Iris pigment epithelial cell (primary cell): Measurements from ENCODE around the gene DEDD.
A peak's percentile ranks its signal among the peaks of the same experiment; 100 is the strongest.

Source experiments
- DNase-seq: peaks from one replicate; pipeline ENCODE4 v3.0.0-alpha.2; 2011; ENCODE audit warnings: low read depth

DEDD gene

DNA sequence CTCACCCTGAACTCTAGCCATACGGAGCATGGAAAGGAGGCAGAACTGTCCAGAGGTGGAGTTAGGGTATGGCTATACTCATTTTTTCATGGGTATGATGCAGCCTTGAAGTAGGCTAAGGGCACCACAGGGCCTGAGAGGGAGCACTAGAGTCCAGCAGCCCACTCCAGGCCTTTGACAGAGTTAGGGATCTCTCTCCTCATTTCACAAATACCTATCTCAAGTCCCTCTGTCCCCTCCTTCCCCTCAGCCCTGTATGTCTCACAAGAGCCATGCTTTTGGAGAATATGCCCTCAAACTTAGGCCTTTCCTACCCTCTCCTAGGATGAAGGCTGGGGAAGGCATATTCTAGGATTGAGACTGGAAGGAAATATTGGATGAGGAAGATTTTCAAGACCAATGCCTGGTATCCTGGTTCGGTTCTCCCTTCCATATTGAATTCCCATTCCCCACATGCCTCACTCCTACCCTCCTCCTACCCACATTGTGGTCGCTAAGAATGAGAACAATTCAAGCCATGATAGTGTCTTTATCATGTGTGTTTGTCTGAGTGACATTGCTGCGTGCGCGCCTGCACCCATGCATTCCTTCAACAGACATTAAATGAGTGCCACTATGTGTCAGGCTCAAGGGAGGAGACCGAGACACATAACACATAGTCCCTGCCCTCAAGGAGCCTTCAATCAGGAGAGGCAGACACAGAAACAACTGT, 40.5 kb downstream of the DEDD start:
- no peak for DNase-seq

GRCh38 chr1:161091093-161091492, 41.4 kb downstream of the DEDD start:
- no peak for DNase-seq

- no peak for DNase-seq
These were observed 41.9 kb downstream of the DEDD start for GRCh38 chr1:161090617-161091016.

GRCh38 chr1:161089938-161090337, 42.5 kb downstream of the DEDD start:
- DNase-seq, result no peak

- DNase-seq, result no peak
These were observed 43.1 kb downstream of the DEDD start, which contains the start of gene NECTIN4 for GRCh38 chr1:161089251-161089924. Gene NECTIN4, minus strand, starts transcription at chr1:161089558. Its CDS starts 262 bp downstream, at chr1:161089296.

DNA sequence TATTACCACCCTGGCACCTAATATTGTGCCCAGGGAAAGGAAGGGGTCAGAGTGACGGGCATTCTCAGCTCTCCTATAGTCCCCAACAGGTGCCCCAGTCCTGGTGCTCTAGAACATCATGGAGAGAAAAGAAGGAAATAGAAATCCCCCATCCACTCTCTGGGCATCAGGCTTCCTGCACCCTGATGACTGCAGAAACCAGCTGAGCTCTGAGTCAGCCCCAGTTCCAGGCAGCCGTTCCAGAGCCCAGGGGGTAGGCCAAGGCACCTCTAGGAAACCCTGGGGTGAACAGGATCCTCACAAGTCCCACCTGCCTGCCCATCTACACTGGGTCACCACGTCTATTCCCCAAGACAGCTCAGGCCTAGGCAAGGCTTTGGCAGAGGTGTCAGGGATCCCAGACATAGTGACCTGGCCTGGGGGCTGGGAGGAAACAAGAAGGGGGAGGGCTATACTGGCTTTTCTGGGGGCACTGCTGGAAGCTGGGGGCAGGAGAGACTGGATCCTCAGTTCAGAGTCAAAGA, 43.8 kb downstream of the DEDD start:
- DNase-seq, result peak; percentile 70

- no peak for DNase-seq
These were observed 46.0 kb downstream of the DEDD start for GRCh38 chr1:161086457-161086856.

GRCh38 chr1:161085165-161085564, 47.3 kb downstream of the DEDD start:
- DNase-seq, result peak; percentile 47

- DNase-seq, result no peak
These were observed 47.9 kb downstream of the DEDD start for GRCh38 chr1:161084597-161084988.

GRCh38 chr1:161083748-161084596, 48.5 kb downstream of the DEDD start:
- DNase-seq, result peak; percentile 49

GRCh38 chr1:161082996-161083747, 49.3 kb downstream of the DEDD start:
- peak; percentile 97 for DNase-seq

- DNase-seq, result no peak
These were observed 50.0 kb downstream of the DEDD start for GRCh38 chr1:161082483-161082882.

- no peak for DNase-seq
These were observed 50.9 kb downstream of the DEDD start for GRCh38 chr1:161081519-161081918.

GRCh38 chr1:161080441-161081405, 51.7 kb downstream of the DEDD start:
- DNase-seq, result no peak

- no peak for DNase-seq
These were observed 52.9 kb downstream of the DEDD start for GRCh38 chr1:161079436-161080110.

- DNase-seq, result no peak
These were observed 55.0 kb downstream of the DEDD start for GRCh38 chr1:161077426-161077825.

GRCh38 chr1:161076410-161076809, 56.1 kb downstream of the DEDD start:
- DNase-seq, result no peak

DNA sequence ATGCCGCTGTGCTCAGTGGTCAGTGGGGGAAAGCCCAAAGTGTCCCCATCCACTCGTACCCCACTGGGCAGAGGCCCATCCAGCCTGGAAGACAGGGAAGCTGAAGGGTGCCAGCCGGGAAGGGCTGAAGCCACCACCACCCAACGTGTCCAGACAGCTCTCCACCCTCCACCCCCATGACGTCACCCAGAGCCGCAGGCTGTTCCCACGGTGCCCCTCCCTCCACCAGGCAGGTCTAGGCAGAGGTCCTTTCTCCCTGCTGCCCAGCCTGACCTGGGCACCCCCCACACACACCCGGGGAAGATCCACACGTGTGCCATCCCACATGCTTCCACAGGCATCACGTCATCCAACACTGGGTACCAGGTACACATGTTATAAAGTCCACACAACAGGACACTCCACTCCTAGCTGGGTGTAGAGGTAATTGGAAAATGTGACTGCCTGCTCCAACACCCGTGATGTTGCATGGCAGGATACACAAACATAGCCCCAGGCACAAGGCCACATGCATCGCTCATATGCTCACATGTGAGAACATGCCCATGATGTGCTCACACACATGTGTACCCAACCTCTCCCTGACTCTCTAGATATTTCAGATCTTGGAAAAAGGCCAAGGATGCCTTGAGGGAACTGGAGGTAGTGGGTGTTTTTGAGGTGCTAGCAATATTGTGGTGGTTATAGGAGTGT, 57.6 kb downstream of the DEDD start:
- no peak for DNase-seq

DNA sequence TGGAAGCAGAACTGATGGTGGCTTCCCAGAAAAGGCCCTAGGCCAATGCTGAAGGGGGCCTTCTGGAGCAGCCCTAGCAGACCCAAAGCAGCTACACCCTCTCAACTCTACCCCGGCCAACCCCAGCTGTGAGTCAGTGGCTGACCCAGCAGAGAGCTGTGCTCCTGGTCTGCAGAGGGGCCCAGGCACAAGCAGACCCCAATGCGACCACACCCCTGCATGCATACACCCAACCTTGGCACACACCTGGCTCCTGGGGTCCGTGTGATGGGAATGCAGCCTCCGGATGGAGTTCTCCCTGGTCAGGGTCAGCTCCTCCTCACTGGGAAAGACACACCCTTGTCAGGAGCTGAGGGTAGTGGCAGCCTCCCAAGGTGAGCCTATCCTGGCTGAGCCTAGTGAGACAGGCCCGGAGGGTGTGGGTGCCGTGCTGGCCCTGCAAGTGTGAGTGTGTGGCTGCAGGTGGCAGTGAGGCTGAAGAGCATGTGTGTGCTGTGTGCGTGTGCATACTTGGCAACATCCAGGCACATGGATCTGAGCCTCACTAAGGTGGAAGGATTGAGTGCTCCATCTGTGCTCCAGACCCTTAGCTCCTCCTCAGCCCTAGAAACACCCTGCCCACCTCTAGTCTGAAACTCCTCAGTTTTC, 58.9 kb downstream of the DEDD start:
- DNase-seq, result no peak
